ENCODE data around the gene SH3RF3.

- no peak for TF ChIP-seq CTCF (optimal IDR thresholded peaks at IDR 0.05 in 1 of 3, IDR thresholded peaks at IDR 0.05 in 1 of 3, conservative IDR thresholded peaks at IDR 0.05 in 1 of 3; ENCODE audit: extremely low read depth in 1 of 3, insufficient read depth in 2 of 3, low read length in 3 of 3)
- TF ChIP-seq EZH2 (IDR thresholded peaks at IDR 0.05; ENCODE audit: low read length) = no peak
Observed at GRCh38 chr2:109500910-109501309, 371.9 kb downstream of the SH3RF3 start.

Data from keratinocyte (primary cell).